HepG2 (cell line): ENCODE results near the gene TEX53. TPM values are rescaled to one million over a fixed set of nuclear protein-coding genes. Genes with fewer than 3 reads are reported as not detected.

ENCODE experiments used
- GATAD2A ChIP-seq: IDR thresholded peaks from 2 replicates; pipeline ENCODE4 v1.6.1; 2016
- MAZ ChIP-seq, 2 experiments: sonication (generic) in 1 of 2; formaldehyde crosslinking in 1 of 2; IDR thresholded peaks; 2 replicates each; pipeline versions ENCODE4 v1.5.0 to v1.6.1; 2012 to 2020; ENCODE audit warnings: low read depth in 2 of 2, mild to moderate bottlenecking in 2 of 2, borderline replicate concordance in 1 of 2, improper control_type of control experiment in 1 of 2, low read length in 1 of 2, missing genetic modification reagents in 1 of 2, moderate library complexity in 1 of 2
- SIN3B ChIP-seq: fragments of 150-350 bp; IDR thresholded peaks from 2 replicates; pipeline ENCODE4 v1.6.1; 2014; ENCODE audit warnings: low read length
- polyA plus RNA-seq, 8 experiments: library from polyadenylated mRNA; depleted of rRNA in 3 of 8; stranded (reverse) in 7 of 8; unstranded in 1 of 8; fragments of >200 nt; fragmentation: Illumina TruSeq in 4 of 8; extraction: Trizol in 4 of 8; gene quantifications; 2 replicates each; pipeline versions ENCODE4 v1.2.1 to v1.2.3, GENCODE V29; 2011 to 2016; ENCODE audit warnings: low read depth in 4 of 8, missing spikeins in 1 of 8, mixed read lengths in 1 of 8; ENCODE audit not compliant: insufficient read depth in 1 of 8
- total RNA-seq, 5 experiments: library from RNA; depleted of rRNA; stranded (reverse); fragments of >200 nt; fragmentation: Illumina TruSeq; extraction: Trizol; gene quantifications; 2 replicates each; pipeline ENCODE4 v1.2.3, GENCODE V29; 2016; ENCODE audit warnings: low read depth in 1 of 5
- TF ChIP-seq, protein P1 (sequence below): sonication (generic); formaldehyde crosslinking; IDR thresholded peaks from 2 replicates; pipeline ENCODE4 v1.4.0; 2020; ENCODE audit warnings: missing genetic modification reagents, borderline replicate concordance
- TF ChIP-seq, protein P2 (sequence below): sonication (generic); formaldehyde crosslinking; IDR thresholded peaks from 2 replicates; pipeline ENCODE4 v1.4.0; 2020; ENCODE audit warnings: missing genetic modification reagents
- TF ChIP-seq, protein P3 (sequence below): sonication (generic); formaldehyde crosslinking; IDR thresholded peaks from 2 replicates; pipeline ENCODE4 v1.5.0; 2020; ENCODE audit warnings: mild to moderate bottlenecking, missing genetic modification reagents

TEX53 gene
- total and polyA plus RNA-seq, 2 of the 13 experiments (the other 11 are each of a cell fraction or from before 2014, with no cell fraction given), result not detected

DNA sequence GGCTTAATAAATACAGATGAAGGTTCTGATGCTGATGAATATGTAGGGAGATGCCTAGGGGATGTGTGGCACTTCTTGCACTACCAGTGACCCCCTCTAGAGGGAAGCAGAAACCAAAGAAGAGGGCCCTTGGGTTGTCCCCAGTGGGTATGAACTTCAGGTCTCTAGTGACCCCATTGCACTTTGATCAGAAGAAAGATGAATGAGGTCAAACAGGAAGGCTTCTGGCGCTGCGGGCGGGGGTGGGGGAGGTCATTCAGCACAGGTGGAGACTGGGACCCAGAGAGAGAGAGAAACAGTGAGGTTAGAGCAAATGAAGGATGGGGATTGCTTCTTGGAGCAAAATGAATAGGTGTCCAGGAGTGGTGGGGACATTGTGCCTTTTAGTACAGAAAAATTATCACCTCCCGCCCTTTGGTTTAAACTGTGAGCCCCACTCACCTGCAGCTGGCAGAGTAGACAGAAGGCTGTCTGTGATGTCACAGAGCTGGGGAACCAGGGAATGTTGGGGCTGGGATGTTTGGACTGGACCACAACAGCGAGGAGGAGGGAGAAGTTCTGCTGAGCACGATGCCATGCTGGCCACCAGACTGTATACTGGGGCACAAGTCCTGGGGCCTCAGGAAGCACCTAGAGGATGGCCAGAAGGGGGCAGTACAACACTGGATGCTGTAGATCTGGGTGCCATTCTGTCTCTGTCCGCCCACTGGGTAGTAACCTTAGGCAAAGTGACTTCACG, 24.2 kb upstream of the TEX53 start, which contains the start of gene TEX48 (continued):
- TF ChIP-seq, protein P1, sequence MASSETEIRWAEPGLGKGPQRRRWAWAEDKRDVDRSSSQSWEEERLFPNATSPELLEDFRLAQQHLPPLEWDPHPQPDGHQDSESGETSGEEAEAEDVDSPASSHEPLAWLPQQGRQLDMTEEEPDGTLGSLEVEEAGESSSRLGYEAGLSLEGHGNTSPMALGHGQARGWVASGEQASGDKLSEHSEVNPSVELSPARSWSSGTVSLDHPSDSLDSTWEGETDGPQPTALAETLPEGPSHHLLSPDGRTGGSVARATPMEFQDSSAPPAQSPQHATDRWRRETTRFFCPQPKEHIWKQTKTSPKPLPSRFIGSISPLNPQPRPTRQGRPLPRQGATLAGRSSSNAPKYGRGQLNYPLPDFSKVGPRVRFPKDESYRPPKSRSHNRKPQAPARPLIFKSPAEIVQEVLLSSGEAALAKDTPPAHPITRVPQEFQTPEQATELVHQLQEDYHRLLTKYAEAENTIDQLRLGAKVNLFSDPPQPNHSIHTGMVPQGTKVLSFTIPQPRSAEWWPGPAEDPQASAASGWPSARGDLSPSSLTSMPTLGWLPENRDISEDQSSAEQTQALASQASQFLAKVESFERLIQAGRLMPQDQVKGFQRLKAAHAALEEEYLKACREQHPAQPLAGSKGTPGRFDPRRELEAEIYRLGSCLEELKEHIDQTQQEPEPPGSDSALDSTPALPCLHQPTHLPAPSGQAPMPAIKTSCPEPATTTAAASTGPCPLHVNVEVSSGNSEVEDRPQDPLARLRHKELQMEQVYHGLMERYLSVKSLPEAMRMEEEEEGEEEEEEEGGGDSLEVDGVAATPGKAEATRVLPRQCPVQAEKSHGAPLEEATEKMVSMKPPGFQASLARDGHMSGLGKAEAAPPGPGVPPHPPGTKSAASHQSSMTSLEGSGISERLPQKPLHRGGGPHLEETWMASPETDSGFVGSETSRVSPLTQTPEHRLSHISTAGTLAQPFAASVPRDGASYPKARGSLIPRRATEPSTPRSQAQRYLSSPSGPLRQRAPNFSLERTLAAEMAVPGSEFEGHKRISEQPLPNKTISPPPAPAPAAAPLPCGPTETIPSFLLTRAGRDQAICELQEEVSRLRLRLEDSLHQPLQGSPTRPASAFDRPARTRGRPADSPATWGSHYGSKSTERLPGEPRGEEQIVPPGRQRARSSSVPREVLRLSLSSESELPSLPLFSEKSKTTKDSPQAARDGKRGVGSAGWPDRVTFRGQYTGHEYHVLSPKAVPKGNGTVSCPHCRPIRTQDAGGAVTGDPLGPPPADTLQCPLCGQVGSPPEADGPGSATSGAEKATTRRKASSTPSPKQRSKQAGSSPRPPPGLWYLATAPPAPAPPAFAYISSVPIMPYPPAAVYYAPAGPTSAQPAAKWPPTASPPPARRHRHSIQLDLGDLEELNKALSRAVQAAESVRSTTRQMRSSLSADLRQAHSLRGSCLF (CRISPR knock-in tag), result no peak
- TF ChIP-seq, protein P2, sequence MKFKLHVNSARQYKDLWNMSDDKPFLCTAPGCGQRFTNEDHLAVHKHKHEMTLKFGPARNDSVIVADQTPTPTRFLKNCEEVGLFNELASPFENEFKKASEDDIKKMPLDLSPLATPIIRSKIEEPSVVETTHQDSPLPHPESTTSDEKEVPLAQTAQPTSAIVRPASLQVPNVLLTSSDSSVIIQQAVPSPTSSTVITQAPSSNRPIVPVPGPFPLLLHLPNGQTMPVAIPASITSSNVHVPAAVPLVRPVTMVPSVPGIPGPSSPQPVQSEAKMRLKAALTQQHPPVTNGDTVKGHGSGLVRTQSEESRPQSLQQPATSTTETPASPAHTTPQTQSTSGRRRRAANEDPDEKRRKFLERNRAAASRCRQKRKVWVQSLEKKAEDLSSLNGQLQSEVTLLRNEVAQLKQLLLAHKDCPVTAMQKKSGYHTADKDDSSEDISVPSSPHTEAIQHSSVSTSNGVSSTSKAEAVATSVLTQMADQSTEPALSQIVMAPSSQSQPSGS (CRISPR knock-in tag), result no peak
- TF ChIP-seq, protein P3, sequence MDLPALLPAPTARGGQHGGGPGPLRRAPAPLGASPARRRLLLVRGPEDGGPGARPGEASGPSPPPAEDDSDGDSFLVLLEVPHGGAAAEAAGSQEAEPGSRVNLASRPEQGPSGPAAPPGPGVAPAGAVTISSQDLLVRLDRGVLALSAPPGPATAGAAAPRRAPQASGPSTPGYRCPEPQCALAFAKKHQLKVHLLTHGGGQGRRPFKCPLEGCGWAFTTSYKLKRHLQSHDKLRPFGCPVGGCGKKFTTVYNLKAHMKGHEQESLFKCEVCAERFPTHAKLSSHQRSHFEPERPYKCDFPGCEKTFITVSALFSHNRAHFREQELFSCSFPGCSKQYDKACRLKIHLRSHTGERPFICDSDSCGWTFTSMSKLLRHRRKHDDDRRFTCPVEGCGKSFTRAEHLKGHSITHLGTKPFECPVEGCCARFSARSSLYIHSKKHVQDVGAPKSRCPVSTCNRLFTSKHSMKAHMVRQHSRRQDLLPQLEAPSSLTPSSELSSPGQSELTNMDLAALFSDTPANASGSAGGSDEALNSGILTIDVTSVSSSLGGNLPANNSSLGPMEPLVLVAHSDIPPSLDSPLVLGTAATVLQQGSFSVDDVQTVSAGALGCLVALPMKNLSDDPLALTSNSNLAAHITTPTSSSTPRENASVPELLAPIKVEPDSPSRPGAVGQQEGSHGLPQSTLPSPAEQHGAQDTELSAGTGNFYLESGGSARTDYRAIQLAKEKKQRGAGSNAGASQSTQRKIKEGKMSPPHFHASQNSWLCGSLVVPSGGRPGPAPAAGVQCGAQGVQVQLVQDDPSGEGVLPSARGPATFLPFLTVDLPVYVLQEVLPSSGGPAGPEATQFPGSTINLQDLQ (CRISPR knock-in tag), result no peak
- TF ChIP-seq MAZ (IDR thresholded peaks at IDR 0.05; ENCODE audit: borderline replicate concordance, low read depth, low read length) (no peak), MAZ (CRISPR knock-in tag; IDR thresholded peaks at IDR 0.05; ENCODE audit: low read depth) (peak; percentile 50; the same call in 1 of the 2 replicates), SIN3B (peak; percentile 14; the same call in 1 of the 2 replicates), GATAD2A (CRISPR knock-in tag) (peak; percentile 40; the same call in 1 of the 2 replicates)
